Measurements from ENCODE around the gene FKBP1C.
"Not testable (repeated sequence)": the region's sequence is repeated elsewhere in the genome, so short reads cannot be mapped to it uniquely, and the experiment has no call there.

Gene FKBP1C

DNA sequence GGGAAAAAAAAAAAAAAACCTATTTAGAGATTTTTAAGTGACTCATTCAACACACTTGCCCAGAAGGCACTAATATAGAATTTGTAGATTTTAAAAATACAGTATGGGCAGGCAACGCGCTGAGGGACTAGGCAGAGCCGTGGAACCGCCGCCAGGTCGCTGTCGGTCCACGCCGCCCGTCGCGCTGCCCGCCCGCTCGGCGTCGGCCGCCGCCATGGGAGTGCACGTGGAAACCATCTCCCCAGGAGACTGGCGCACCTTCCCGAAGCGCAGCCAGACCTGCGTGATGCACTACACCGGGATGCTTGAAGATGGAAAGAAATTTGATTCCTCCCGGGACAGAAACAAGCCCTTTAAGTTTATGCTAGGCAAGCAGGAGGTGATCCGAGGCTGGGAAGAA is at the start of gene FKBP1C:
TSS of gene FKBP1C (plus strand) at position 127 of the 400 bp plus-strand sequence.
- not testable (repeated sequence) for H3K36me3 ChIP-seq (ENCODE audit: insufficient read depth, low read length); H2AFZ ChIP-seq (ENCODE audit: low read length, unreplicated experiment); H3K4me3 ChIP-seq (ENCODE audit: low read depth, low read length); H3K79me2 ChIP-seq (ENCODE audit: control insufficient read depth, insufficient read depth, low read length, unreplicated experiment); H3K4me1 ChIP-seq (ENCODE audit: control insufficient read depth, insufficient read depth, low read length, unreplicated experiment); H3K27me3 ChIP-seq (ENCODE audit: insufficient read depth, low read length); H3K27ac ChIP-seq (ENCODE audit: low read depth, low read length)

GRCh38 chr6:63164047-63164803 is 47.0 kb upstream of the FKBP1C start:
- not testable (repeated sequence) for H2AFZ ChIP-seq (ENCODE audit: low read length, unreplicated experiment); H3K36me3 ChIP-seq (ENCODE audit: insufficient read depth, low read length); H3K4me1 ChIP-seq (ENCODE audit: control insufficient read depth, insufficient read depth, low read length, unreplicated experiment); H3K4me3 ChIP-seq (ENCODE audit: low read depth, low read length); H3K27ac ChIP-seq (ENCODE audit: low read depth, low read length); H3K79me2 ChIP-seq (ENCODE audit: control insufficient read depth, insufficient read depth, low read length, unreplicated experiment); H3K27me3 ChIP-seq (ENCODE audit: insufficient read depth, low read length)

- Histone ChIP-seq H3K27ac (ENCODE audit: low read depth, low read length) (no peak overlapping the region), H3K79me2 (ENCODE audit: control insufficient read depth, insufficient read depth, low read length, unreplicated experiment) (no peaks in the 10 kb centered on the region), H3K4me1 (ENCODE audit: control insufficient read depth, insufficient read depth, low read length, unreplicated experiment) (no peaks in the 10 kb centered on the region), H3K27me3 (ENCODE audit: insufficient read depth, low read length) (no peaks in the 10 kb centered on the region), H3K4me3 (ENCODE audit: low read depth, low read length) (no peak overlapping the region), H2AFZ (ENCODE audit: low read length, unreplicated experiment) (no peak overlapping the region), H3K36me3 (ENCODE audit: insufficient read depth, low read length) (no peaks in the 10 kb centered on the region)
Measured at GRCh38 chr6:63174173-63174572, 37.1 kb upstream of the FKBP1C start.

DNA sequence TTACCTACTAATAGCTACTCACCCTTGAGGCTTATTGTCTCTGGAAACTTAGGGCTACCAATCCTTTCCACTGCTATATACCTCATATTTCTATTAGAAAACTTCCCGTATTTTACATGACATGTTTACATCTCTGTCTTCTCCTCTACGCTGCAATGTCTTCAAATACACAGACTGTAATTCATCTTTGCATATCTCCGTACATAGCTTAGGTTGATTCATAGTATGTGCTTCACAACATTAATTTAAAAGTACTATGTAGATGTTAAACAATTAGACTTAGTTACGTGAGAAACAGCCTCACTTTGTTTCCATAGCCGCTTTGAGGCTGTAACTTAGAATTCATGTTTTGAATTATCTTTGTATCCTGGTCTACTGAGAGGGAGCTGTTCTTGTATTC is 35.1 kb upstream of the FKBP1C start:
- H3K27ac ChIP-seq (ENCODE audit: low read depth, low read length): no peak overlapping the region
- H3K4me1 ChIP-seq (ENCODE audit: control insufficient read depth, insufficient read depth, low read length, unreplicated experiment): no peaks in the 10 kb centered on the region
- no peak overlapping the region for H2AFZ ChIP-seq (ENCODE audit: low read length, unreplicated experiment)
- H3K27me3 ChIP-seq (ENCODE audit: insufficient read depth, low read length): no peaks in the 10 kb centered on the region
- no peaks in the 10 kb centered on the region for H3K36me3 ChIP-seq (ENCODE audit: insufficient read depth, low read length)
- H3K79me2 ChIP-seq (ENCODE audit: control insufficient read depth, insufficient read depth, low read length, unreplicated experiment): no peaks in the 10 kb centered on the region
- no peak overlapping the region for H3K4me3 ChIP-seq (ENCODE audit: low read depth, low read length)

DNA sequence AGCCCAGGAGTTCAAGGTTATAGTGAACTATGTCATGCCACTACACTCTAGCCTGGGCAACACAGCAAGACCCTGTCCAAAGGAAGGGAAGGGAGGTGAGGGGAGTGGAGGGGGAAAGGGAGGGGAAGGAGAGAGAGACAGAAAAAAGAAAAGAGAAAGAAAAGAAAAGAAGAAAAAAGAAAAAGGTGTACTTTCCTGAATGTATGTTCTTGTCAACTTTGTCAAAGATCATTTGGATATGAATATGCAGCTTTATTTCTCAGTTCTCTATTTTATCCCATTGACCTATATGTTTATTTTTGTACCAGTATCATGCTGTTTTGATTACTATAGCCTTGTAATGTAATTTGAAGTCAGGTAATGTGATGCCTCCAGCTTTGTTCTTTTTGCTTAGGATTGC is 30.9 kb upstream of the FKBP1C start:
- Histone ChIP-seq H2AFZ (ENCODE audit: low read length, unreplicated experiment) (no peak overlapping the region), H3K79me2 (ENCODE audit: control insufficient read depth, insufficient read depth, low read length, unreplicated experiment) (no peaks in the 10 kb centered on the region), H3K36me3 (ENCODE audit: insufficient read depth, low read length) (no peaks in the 10 kb centered on the region), H3K4me1 (ENCODE audit: control insufficient read depth, insufficient read depth, low read length, unreplicated experiment) (no peaks in the 10 kb centered on the region), H3K27ac (ENCODE audit: low read depth, low read length) (no peak overlapping the region), H3K4me3 (ENCODE audit: low read depth, low read length) (no peak overlapping the region), H3K27me3 (ENCODE audit: insufficient read depth, low read length) (no peaks in the 10 kb centered on the region)

- no peaks in the 10 kb centered on the region for H3K4me1 ChIP-seq (ENCODE audit: control insufficient read depth, insufficient read depth, low read length, unreplicated experiment)
- no peak overlapping the region for H2AFZ ChIP-seq (ENCODE audit: low read length, unreplicated experiment)
- H3K36me3 ChIP-seq (ENCODE audit: insufficient read depth, low read length): no peaks in the 10 kb centered on the region
- H3K79me2 ChIP-seq (ENCODE audit: control insufficient read depth, insufficient read depth, low read length, unreplicated experiment): no peaks in the 10 kb centered on the region
- H3K27me3 ChIP-seq (ENCODE audit: insufficient read depth, low read length): no peaks in the 10 kb centered on the region
- H3K4me3 ChIP-seq (ENCODE audit: low read depth, low read length): no peak overlapping the region
- H3K27ac ChIP-seq (ENCODE audit: low read depth, low read length): no peak overlapping the region
Measured at GRCh38 chr6:63186970-63187369, 24.3 kb upstream of the FKBP1C start.

- Histone ChIP-seq H2AFZ (ENCODE audit: low read length, unreplicated experiment) (no peak overlapping the region), H3K27me3 (ENCODE audit: insufficient read depth, low read length) (no peaks in the 10 kb centered on the region), H3K27ac (ENCODE audit: low read depth, low read length) (no peak overlapping the region), H3K79me2 (ENCODE audit: control insufficient read depth, insufficient read depth, low read length, unreplicated experiment) (no peaks in the 10 kb centered on the region), H3K4me1 (ENCODE audit: control insufficient read depth, insufficient read depth, low read length, unreplicated experiment) (no peaks in the 10 kb centered on the region), H3K4me3 (ENCODE audit: low read depth, low read length) (no peak overlapping the region), H3K36me3 (ENCODE audit: insufficient read depth, low read length) (no peaks in the 10 kb centered on the region)
Measured at GRCh38 chr6:63188828-63189227, 22.4 kb upstream of the FKBP1C start.

- Histone ChIP-seq H3K36me3 (ENCODE audit: insufficient read depth, low read length) (no peaks in the 10 kb centered on the region), H3K27ac (ENCODE audit: low read depth, low read length) (no peak overlapping the region), H3K4me1 (ENCODE audit: control insufficient read depth, insufficient read depth, low read length, unreplicated experiment) (no peaks in the 10 kb centered on the region), H3K27me3 (ENCODE audit: insufficient read depth, low read length) (no peaks in the 10 kb centered on the region), H3K4me3 (ENCODE audit: low read depth, low read length) (no peak overlapping the region), H3K79me2 (ENCODE audit: control insufficient read depth, insufficient read depth, low read length, unreplicated experiment) (no peaks in the 10 kb centered on the region), H2AFZ (ENCODE audit: low read length, unreplicated experiment) (no peak overlapping the region)
Measured at GRCh38 chr6:63193324-63193723, 17.9 kb upstream of the FKBP1C start.

- H3K27me3 ChIP-seq (ENCODE audit: insufficient read depth, low read length): no peaks in the 10 kb centered on the region
- no peaks in the 10 kb centered on the region for H3K79me2 ChIP-seq (ENCODE audit: control insufficient read depth, insufficient read depth, low read length, unreplicated experiment)
- no peak overlapping the region for H2AFZ ChIP-seq (ENCODE audit: low read length, unreplicated experiment)
- no peak overlapping the region for H3K27ac ChIP-seq (ENCODE audit: low read depth, low read length)
- H3K4me3 ChIP-seq (ENCODE audit: low read depth, low read length): no peak overlapping the region
- no peaks in the 10 kb centered on the region for H3K4me1 ChIP-seq (ENCODE audit: control insufficient read depth, insufficient read depth, low read length, unreplicated experiment)
- H3K36me3 ChIP-seq (ENCODE audit: insufficient read depth, low read length): no peaks in the 10 kb centered on the region
Measured at GRCh38 chr6:63197741-63198140, 13.5 kb upstream of the FKBP1C start.

GRCh38 chr6:63213325-63213724 is 2.1 kb downstream of the FKBP1C start:
- Histone ChIP-seq H3K36me3 (ENCODE audit: insufficient read depth, low read length) (no peaks in the 10 kb centered on the region), H2AFZ (ENCODE audit: low read length, unreplicated experiment) (no peak overlapping the region), H3K79me2 (ENCODE audit: control insufficient read depth, insufficient read depth, low read length, unreplicated experiment) (no peaks in the 10 kb centered on the region), H3K4me1 (ENCODE audit: control insufficient read depth, insufficient read depth, low read length, unreplicated experiment) (no peaks in the 10 kb centered on the region), H3K4me3 (ENCODE audit: low read depth, low read length) (no peak overlapping the region), H3K27me3 (ENCODE audit: insufficient read depth, low read length) (no peaks in the 10 kb centered on the region), H3K27ac (ENCODE audit: low read depth, low read length) (no peak overlapping the region)

DNA sequence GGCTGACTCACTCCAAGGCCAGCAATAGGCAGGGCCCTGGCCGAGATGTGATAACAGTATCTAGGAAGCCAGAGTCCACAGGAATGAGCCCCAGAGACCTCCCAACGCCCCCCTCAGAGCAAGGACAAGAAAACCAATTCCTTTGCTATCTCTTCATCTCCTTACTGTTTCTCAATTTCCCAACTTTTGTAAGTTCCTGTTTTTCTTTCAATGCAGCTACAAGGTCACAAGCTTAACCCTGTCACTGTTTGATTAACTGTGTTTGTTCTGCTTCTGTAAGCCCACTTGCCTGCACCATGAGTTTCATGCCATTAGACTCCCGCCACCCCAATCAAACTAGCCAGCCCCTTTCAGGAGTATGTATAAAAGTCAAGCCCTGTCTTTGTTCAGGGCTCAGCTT is 3.5 kb downstream of the FKBP1C start:
- Histone ChIP-seq H3K4me3 (ENCODE audit: low read depth, low read length) (no peak overlapping the region), H3K27me3 (ENCODE audit: insufficient read depth, low read length) (no peaks in the 10 kb centered on the region), H3K79me2 (ENCODE audit: control insufficient read depth, insufficient read depth, low read length, unreplicated experiment) (no peaks in the 10 kb centered on the region), H2AFZ (ENCODE audit: low read length, unreplicated experiment) (no peak overlapping the region), H3K36me3 (ENCODE audit: insufficient read depth, low read length) (no peaks in the 10 kb centered on the region), H3K27ac (ENCODE audit: low read depth, low read length) (no peak overlapping the region), H3K4me1 (ENCODE audit: control insufficient read depth, insufficient read depth, low read length, unreplicated experiment) (no peaks in the 10 kb centered on the region)
